Measurements from ENCODE around the gene OR5V1. TPM values are rescaled to one million over a fixed set of nuclear protein-coding genes. Genes with fewer than 3 reads are reported as not detected.

Gene OR5V1
- not detected in 2 replicates for total RNA-seq

DNA sequence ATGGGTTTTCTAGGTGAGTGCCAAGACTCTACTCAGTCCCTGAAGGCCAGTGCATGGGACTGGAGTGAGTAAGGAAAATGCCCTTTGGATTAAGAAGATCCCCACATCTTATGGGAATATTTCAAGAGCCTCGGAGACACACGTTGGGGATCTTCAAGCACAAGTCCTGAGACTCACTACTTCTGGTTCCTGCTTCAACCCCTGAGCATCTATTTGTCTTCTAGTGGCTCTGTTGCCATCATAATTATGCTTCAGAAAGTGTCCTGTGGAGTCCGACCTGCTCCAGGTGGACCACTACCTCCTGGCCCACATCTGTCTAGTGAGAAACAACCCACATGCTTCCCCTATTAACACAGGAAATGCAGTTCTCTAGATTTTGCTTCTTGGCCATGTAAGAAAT is at the start of gene OR5V1:
OR5V1 (minus strand) TSS at position 101 of the 400 bp plus-strand sequence. CDS start 12,670 bp downstream, outside the sequence.
- POLR2A ChIA-PET, result no interaction called here
- TF ChIP-seq, protein P1, sequence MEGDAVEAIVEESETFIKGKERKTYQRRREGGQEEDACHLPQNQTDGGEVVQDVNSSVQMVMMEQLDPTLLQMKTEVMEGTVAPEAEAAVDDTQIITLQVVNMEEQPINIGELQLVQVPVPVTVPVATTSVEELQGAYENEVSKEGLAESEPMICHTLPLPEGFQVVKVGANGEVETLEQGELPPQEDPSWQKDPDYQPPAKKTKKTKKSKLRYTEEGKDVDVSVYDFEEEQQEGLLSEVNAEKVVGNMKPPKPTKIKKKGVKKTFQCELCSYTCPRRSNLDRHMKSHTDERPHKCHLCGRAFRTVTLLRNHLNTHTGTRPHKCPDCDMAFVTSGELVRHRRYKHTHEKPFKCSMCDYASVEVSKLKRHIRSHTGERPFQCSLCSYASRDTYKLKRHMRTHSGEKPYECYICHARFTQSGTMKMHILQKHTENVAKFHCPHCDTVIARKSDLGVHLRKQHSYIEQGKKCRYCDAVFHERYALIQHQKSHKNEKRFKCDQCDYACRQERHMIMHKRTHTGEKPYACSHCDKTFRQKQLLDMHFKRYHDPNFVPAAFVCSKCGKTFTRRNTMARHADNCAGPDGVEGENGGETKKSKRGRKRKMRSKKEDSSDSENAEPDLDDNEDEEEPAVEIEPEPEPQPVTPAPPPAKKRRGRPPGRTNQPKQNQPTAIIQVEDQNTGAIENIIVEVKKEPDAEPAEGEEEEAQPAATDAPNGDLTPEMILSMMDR (IDR thresholded peaks at IDR 0.05), result no peak
- Mint-ChIP-seq H3K4me1 (no peaks in the 10 kb centered on the region), H3K27me3 (peaks cover 18% of the 10 kb centered on the region), H3K36me3 (ENCODE audit: low read depth) (no peaks in the 10 kb centered on the region), H3K27ac (no peak within 1 kb of the TSS), H3K4me3 (no peak within 1 kb of the TSS), H3K9me3 (peaks cover 2% of the 10 kb centered on the region)
- ATAC-seq (ENCODE audit: low read depth) (no peak), DNase-seq (no peak)
- CTCF ChIA-PET, result no interaction called here
- intact Hi-C loops (cut with micrococcal nuclease), result no loop called here

DNA sequence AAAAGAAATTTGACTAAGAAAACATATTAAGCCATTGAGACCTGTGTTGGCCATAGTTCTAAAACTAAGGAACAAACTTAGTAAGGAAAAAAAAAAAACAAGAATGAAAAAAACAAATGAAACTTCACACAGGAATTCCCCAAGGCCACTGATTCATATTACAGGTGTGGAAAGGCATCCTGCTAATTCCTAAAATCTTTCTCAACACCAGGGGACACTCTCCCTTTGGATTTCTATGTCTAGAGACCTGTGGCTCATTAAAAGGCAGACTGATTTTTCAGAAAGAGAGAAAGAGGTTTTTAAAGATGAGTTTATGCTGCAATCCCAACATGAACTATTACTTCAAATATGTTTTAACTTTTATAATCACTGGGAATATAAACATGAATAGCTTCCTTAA is 45.9 kb upstream of the OR5V1 start, which contains the start of gene OR12D1:
OR12D1 (plus strand) TSS at position 341 of the 400 bp plus-strand sequence.
- Mint-ChIP-seq H3K9me3 (peaks cover 10% of the 10 kb centered on the region), H3K4me3 (no peak within 1 kb of the TSS), H3K36me3 (ENCODE audit: low read depth) (no peaks in the 10 kb centered on the region), H3K27ac (no peak within 1 kb of the TSS), H3K4me1 (no peaks in the 10 kb centered on the region), H3K27me3 (peaks cover 27% of the 10 kb centered on the region)
- ATAC-seq (ENCODE audit: low read depth) (no peak), DNase-seq (no peak)
- ChIA-PET CTCF (no interaction called here), POLR2A (no interaction called here)
- intact Hi-C loops (cut with micrococcal nuclease), result no loop called here
- TF ChIP-seq, protein P1 (IDR thresholded peaks at IDR 0.05), result no peak

DNA sequence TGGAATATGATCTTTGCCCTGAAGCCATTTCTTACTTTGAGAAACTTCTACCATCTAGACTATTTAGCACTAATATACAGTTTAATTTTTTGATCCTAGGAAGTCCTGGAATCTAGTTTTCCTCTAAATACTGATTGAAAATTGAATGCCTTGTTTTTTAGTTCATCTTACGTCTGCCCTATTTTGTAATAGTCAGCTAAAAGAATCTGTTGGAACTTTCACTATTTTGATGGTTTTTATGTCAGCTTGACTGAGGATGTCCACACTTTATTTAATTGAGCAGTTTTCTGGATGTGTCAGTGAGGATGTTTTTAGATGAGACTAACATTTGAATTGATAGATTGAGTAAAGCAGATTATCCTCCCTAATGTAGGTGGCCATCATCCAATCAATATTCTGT is 35.1 kb upstream of the OR5V1 start:
- no peak for DNase-seq
- ChIA-PET POLR2A (no interaction called here), CTCF (no interaction called here)
- TF ChIP-seq, protein P1 (IDR thresholded peaks at IDR 0.05), result no peak
- peaks cover 6% of the 10 kb centered on the region for H3K9me3 Mint-ChIP-seq
- no peaks in the 10 kb centered on the region for H3K4me1 Mint-ChIP-seq
- H3K36me3 Mint-ChIP-seq (ENCODE audit: low read depth), result no peaks in the 10 kb centered on the region
- no peak overlapping the region for H3K27ac Mint-ChIP-seq
- no peak for ATAC-seq (ENCODE audit: low read depth)
- peaks cover 27% of the 10 kb centered on the region for H3K27me3 Mint-ChIP-seq
- no peak overlapping the region for H3K4me3 Mint-ChIP-seq
- intact Hi-C loops (cut with micrococcal nuclease), result no loop called here

DNA sequence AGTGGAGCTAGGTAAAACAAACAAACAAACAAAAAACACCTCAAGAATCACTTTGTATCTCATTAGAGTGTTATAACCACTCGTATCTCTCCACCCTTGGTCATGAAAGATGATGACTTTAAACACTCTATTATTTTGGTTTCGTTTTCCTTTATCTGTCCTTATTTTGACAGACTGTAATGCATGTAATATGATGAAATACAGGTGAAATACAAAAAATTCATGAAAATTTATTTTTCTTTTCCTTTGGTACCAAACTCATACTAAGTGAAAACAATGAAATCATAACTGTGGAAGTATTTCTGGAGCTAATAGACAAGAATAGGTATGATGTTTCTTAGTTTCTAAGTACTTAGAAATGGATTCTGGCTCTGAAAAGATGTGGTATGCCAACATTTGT is 30.9 kb upstream of the OR5V1 start:
- Mint-ChIP-seq H3K4me3 (no peak overlapping the region), H3K9me3 (no peaks in the 10 kb centered on the region), H3K27ac (no peak overlapping the region), H3K4me1 (no peaks in the 10 kb centered on the region), H3K27me3 (peaks cover 25% of the 10 kb centered on the region), H3K36me3 (ENCODE audit: low read depth) (no peaks in the 10 kb centered on the region)
- POLR2A ChIA-PET, result no interaction called here
- CTCF ChIA-PET, result no interaction called here
- TF ChIP-seq, protein P1 (IDR thresholded peaks at IDR 0.05), result no peak
- DNase-seq (no peak), ATAC-seq (ENCODE audit: low read depth) (no peak)
- intact Hi-C loops (cut with micrococcal nuclease), result no loop called here

- ChIA-PET POLR2A (no interaction called here), CTCF (no interaction called here)
- Mint-ChIP-seq H3K4me3 (no peak within 1 kb of the TSS), H3K36me3 (ENCODE audit: low read depth) (no peaks in the 10 kb centered on the region), H3K27me3 (peaks cover 29% of the 10 kb centered on the region), H3K9me3 (no peaks in the 10 kb centered on the region), H3K27ac (no peak within 1 kb of the TSS), H3K4me1 (no peaks in the 10 kb centered on the region)
- intact Hi-C loops (cut with micrococcal nuclease), result no loop called here
- no peak for DNase-seq
- TF ChIP-seq, protein P1 (IDR thresholded peaks at IDR 0.05), result no peak
- no peak for ATAC-seq (ENCODE audit: low read depth)
Measured at GRCh38 chr6:29395331-29395730, 26.7 kb upstream of the OR5V1 start, which contains the start of gene OR12D2. OR12D2 (plus strand) TSS chr6:29395631; CDS start chr6:29396700, 1,069 bp downstream.
